Astrocyte (in vitro differentiated cells and primary cell): ENCODE measurements around the gene DOCK3. TPM values are rescaled to one million over a fixed set of nuclear protein-coding genes. Genes with fewer than 3 reads are reported as not detected.

Experiments used
- DNase-seq: peaks from one replicate; pipeline ENCODE4 v3.0.0-alpha.2; 2010; ENCODE audit warnings: low read depth
- FAIRE-seq: peaks from 2 replicates; lab custom pipeline; 2011; peaks lifted over from hg19 to GRCh38; lab: Jason Lieb, UNC
- H2AFZ ChIP-seq: 2 replicates; pipeline ENCODE4 v1.6.0; 2012; ENCODE audit warnings: low read depth, low read length, inconsistent platforms
- H3K27ac ChIP-seq: 2 replicates; pipeline ENCODE4 v1.5.1; 2011; ENCODE audit warnings: low read depth, low read length, inconsistent platforms
- H3K27me3 ChIP-seq: 2 replicates; pipeline ENCODE4 v1.6.0; 2011; ENCODE audit warnings: low read length, inconsistent platforms; ENCODE audit not compliant: insufficient read depth
- H3K36me3 ChIP-seq: 2 replicates; pipeline ENCODE4 v1.5.1; 2011; ENCODE audit warnings: low read length, inconsistent platforms; ENCODE audit not compliant: insufficient read depth
- H3K4me1 ChIP-seq: 2 replicates; pipeline ENCODE4 v1.5.1; 2011; ENCODE audit warnings: low read length, inconsistent platforms; ENCODE audit not compliant: insufficient read depth
- H3K4me2 ChIP-seq: 2 replicates; pipeline ENCODE4 v1.6.0; 2012; ENCODE audit warnings: low read length, inconsistent platforms
- H3K4me3 ChIP-seq: 2 replicates; pipeline ENCODE4 v1.5.1; 2011; ENCODE audit warnings: low read depth, mild to moderate bottlenecking, low read length, inconsistent platforms; ENCODE audit not compliant: insufficient read depth
- H3K79me2 ChIP-seq: 2 replicates; pipeline ENCODE4 v1.6.0; 2012; ENCODE audit warnings: mild to moderate bottlenecking, low read length, inconsistent platforms; ENCODE audit not compliant: insufficient read depth
- H3K9ac ChIP-seq: 2 replicates; pipeline ENCODE4 v1.6.0; 2012; ENCODE audit warnings: mild to moderate bottlenecking, low read length, inconsistent platforms
- H3K9me3 ChIP-seq: 2 replicates; pipeline ENCODE4 v1.5.1; 2012; ENCODE audit warnings: low read depth, mild to moderate bottlenecking, low read length, inconsistent platforms; ENCODE audit not compliant: insufficient read depth
- H4K20me1 ChIP-seq: 2 replicates; pipeline ENCODE4 v1.6.0; 2012; ENCODE audit warnings: low read length, inconsistent platforms; ENCODE audit not compliant: insufficient read depth
- H3K27ac Mint-ChIP-seq: one replicate; pipeline ENCODE4 v1.8.0; 2021; ENCODE audit warnings: mild to moderate bottlenecking, mixed read lengths; ENCODE audit not compliant: unreplicated experiment
- H3K27me3 Mint-ChIP-seq: one replicate; pipeline ENCODE4 v1.8.0; 2021; ENCODE audit warnings: low read depth, mixed read lengths; ENCODE audit not compliant: unreplicated experiment
- H3K36me3 Mint-ChIP-seq: one replicate; pipeline ENCODE4 v1.8.0; 2021; ENCODE audit warnings: low read depth, mixed read lengths; ENCODE audit not compliant: unreplicated experiment
- H3K4me1 Mint-ChIP-seq: one replicate; pipeline ENCODE4 v1.8.0; 2021; ENCODE audit warnings: low read depth, mixed read lengths; ENCODE audit not compliant: unreplicated experiment
- H3K4me3 Mint-ChIP-seq: one replicate; pipeline ENCODE4 v1.8.0; 2021; ENCODE audit warnings: mild to moderate bottlenecking, moderate library complexity, mixed read lengths; ENCODE audit not compliant: unreplicated experiment
- H3K9me3 Mint-ChIP-seq: one replicate; pipeline ENCODE4 v1.8.0; 2021; ENCODE audit warnings: mild to moderate bottlenecking, mixed read lengths; ENCODE audit not compliant: unreplicated experiment
- EZH2 ChIP-seq: IDR thresholded peaks from 2 replicates; pipeline ENCODE4 v1.6.1; 2012; ENCODE audit warnings: mild to moderate bottlenecking, low read length, inconsistent platforms; ENCODE audit not compliant: insufficient read depth
- total RNA-seq: library from RNA; stranded (reverse); gene quantifications from 2 replicates; pipeline ENCODE4 v1.2.1, GENCODE V29; 2021
- TF ChIP-seq, protein P1 (sequence below): IDR thresholded peaks from 2 replicates; pipeline ENCODE4 v1.5.1; 2011; ENCODE audit warnings: low read depth, mild to moderate bottlenecking, inconsistent platforms, low read length, moderate library complexity; ENCODE audit not compliant: insufficient read depth

Gene DOCK3
- total RNA-seq, 1 donor from 2014 or later = 3.3 TPM

DNA sequence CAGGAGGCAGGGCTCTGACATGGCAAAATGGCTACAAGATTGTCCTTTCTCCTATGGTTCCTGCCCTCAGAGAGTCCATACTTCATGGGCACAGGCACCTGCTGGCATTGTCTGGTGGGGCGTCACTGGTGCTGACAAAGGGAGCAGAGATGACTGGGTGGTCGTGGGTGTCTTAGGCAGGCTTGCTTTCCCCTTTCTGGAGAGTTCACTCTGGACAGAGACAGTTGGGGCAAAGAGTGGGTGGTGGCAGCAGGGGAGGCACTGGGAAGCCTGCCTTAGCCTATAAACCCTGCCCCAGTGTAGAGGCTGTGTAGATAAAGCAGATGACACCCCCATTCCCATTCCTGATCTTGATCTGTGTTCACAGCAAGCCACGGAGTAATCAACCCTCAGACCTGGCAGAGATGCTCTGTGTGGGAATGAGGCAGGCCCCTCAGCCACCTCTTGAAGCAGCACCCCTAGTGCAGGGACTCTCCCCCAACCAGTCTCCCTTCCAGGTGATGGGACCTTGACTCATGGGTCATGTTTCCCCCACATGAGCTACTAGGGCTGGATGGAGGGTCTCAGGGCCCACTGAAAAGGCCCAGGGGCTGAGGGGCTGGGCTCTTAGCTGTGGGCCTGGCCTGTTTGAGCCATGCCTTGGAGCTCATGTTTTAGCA, 20.7 kb upstream of the DOCK3 start:
- no peaks in the 10 kb centered on the region for H4K20me1 ChIP-seq
- Mint-ChIP-seq H3K9me3 (no peaks in the 10 kb centered on the region), H3K36me3 (no peaks in the 10 kb centered on the region), H3K4me1 (peaks cover 13% of the 10 kb centered on the region), H3K27ac (no peak overlapping the region), H3K27me3 (peaks cover 36% of the 10 kb centered on the region), H3K4me3 (no peak overlapping the region)
- no peak for DNase-seq
- no peak overlapping the region for H3K4me2 ChIP-seq
- no peaks in the 10 kb centered on the region for H3K27me3 ChIP-seq
- no peak overlapping the region for H3K9ac ChIP-seq
- no peaks in the 10 kb centered on the region for H3K36me3 ChIP-seq
- H3K4me1 ChIP-seq = peaks cover 5% of the 10 kb centered on the region
- H3K27ac ChIP-seq = no peak overlapping the region
- no peak for FAIRE-seq
- H3K79me2 ChIP-seq = no peaks in the 10 kb centered on the region
- no peak overlapping the region for H3K4me3 ChIP-seq
- H2AFZ ChIP-seq = no peak overlapping the region
- H3K9me3 ChIP-seq = no peaks in the 10 kb centered on the region
- no peak for TF ChIP-seq EZH2

DNA sequence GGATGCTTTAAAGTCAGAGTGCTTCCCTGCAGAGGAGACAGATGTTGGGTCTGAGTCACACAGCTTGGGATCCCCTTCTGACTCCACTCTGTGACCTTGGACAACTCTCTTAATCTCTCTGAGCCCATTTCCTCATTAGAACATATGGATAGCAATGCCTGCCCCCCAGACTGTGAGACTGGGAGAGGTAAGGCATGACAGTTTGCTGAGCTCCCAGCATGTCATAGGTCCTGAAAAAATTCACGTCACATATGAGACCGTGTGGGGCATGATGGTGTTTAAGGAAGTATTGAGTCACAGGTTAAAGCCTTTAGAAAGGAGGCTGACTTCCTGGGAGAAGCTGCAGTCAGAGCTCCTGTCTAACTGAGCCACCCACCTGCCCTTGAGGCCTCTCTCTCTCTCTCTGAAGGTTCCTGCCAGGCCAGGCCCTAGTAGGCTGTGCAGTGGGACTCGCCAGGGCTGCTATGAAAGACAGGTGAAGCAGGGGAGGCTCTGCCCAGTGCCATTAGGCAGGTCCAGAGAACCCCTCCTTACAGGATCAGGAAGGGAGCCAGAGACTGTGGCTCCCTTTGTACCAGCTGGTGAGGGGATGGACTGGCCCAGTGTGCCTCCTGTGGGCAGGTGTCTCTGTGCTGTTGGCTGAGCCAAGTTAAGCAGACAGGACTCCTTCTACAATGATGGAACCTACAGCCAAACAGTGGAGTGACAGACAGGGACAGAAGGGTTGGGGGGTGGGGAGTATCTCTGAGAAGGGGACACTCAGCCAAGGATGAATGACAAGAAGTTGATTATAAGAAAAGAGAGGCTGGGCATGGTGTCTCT, 19.5 kb upstream of the DOCK3 start:
- no peaks in the 10 kb centered on the region for H3K36me3 Mint-ChIP-seq
- H3K27me3 Mint-ChIP-seq = peaks cover 40% of the 10 kb centered on the region
- Histone ChIP-seq H3K9ac (no peak overlapping the region), H3K36me3 (no peaks in the 10 kb centered on the region), H3K9me3 (no peaks in the 10 kb centered on the region), H2AFZ (no peak overlapping the region), H3K79me2 (no peaks in the 10 kb centered on the region), H3K4me2 (no peak overlapping the region), H3K4me3 (no peak overlapping the region), H3K27me3 (no peaks in the 10 kb centered on the region), H3K27ac (no peak overlapping the region), H3K4me1 (no peaks in the 10 kb centered on the region), H4K20me1 (no peaks in the 10 kb centered on the region)
- H3K27ac Mint-ChIP-seq = no peak overlapping the region
- peaks cover 3% of the 10 kb centered on the region for H3K9me3 Mint-ChIP-seq
- no peak overlapping the region for H3K4me3 Mint-ChIP-seq
- TF ChIP-seq, protein P1, sequence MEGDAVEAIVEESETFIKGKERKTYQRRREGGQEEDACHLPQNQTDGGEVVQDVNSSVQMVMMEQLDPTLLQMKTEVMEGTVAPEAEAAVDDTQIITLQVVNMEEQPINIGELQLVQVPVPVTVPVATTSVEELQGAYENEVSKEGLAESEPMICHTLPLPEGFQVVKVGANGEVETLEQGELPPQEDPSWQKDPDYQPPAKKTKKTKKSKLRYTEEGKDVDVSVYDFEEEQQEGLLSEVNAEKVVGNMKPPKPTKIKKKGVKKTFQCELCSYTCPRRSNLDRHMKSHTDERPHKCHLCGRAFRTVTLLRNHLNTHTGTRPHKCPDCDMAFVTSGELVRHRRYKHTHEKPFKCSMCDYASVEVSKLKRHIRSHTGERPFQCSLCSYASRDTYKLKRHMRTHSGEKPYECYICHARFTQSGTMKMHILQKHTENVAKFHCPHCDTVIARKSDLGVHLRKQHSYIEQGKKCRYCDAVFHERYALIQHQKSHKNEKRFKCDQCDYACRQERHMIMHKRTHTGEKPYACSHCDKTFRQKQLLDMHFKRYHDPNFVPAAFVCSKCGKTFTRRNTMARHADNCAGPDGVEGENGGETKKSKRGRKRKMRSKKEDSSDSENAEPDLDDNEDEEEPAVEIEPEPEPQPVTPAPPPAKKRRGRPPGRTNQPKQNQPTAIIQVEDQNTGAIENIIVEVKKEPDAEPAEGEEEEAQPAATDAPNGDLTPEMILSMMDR = no peak
- no peak for TF ChIP-seq EZH2
- DNase-seq = no peak
- no peak for FAIRE-seq
- H3K4me1 Mint-ChIP-seq = peaks cover 7% of the 10 kb centered on the region

DNA sequence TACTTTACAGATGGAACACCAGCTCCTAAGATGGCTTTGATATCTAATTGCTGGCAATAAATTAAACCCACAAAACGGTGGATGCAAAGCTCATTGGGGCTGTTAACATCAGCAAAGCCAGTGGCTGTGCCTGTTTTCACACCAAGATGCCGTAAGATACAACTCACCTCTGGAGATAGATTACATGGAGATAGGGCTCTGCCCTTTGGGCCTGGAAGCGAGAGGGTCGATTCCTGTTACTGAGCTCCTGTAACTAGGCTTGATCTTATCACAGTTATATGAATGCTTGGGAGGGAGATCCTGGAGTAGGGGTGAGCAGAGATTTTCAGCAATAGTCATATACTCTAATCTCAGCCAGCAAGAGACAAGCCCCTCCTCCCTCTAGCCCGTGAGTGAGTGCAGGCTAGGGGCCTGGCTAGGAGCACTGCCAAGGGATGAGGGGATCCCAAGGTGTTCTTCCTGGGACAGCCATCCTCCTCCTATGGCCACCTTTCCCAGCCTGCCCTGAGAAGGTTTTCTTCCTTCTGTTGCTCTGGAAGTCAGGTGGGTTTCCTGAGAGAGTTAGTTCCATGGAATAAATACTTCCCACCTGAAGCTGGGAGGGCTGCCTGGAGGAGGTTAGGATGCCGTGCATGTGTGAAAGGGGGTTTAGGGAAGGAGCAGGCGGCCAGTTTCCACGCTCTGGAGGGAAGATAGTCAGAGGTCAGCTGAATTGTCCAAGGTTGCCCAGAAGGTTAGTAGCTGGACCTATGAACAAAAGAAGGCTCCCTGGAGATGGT, 18.1 kb upstream of the DOCK3 start:
- DNase-seq (no peak), FAIRE-seq (no peak)
- H3K4me3 Mint-ChIP-seq = no peak overlapping the region
- peaks cover 3% of the 10 kb centered on the region for H3K9me3 Mint-ChIP-seq
- Histone ChIP-seq H3K36me3 (no peaks in the 10 kb centered on the region), H3K4me1 (no peaks in the 10 kb centered on the region), H4K20me1 (no peaks in the 10 kb centered on the region), H2AFZ (no peak overlapping the region), H3K27ac (no peak overlapping the region), H3K4me3 (no peak overlapping the region), H3K9ac (no peak overlapping the region), H3K4me2 (no peak overlapping the region), H3K79me2 (no peaks in the 10 kb centered on the region), H3K27me3 (no peaks in the 10 kb centered on the region), H3K9me3 (no peaks in the 10 kb centered on the region)
- no peaks in the 10 kb centered on the region for H3K36me3 Mint-ChIP-seq
- H3K27me3 Mint-ChIP-seq = peaks cover 41% of the 10 kb centered on the region
- TF ChIP-seq EZH2 = no peak
- TF ChIP-seq, protein P1 = no peak
- no peak overlapping the region for H3K27ac Mint-ChIP-seq
- peaks cover 7% of the 10 kb centered on the region for H3K4me1 Mint-ChIP-seq
